NCI-H146 (cell line): ENCODE data around the gene INSR.

ENCODE experiments used
- DNase-seq: peaks from one replicate; lab custom pipeline; 2025; lab: John Stamatoyannopoulos, UW

The INSR gene

GRCh38 chr19:7140137-7140536 is 154.1 kb downstream of the INSR start:
- DNase-seq: no peak

- DNase-seq: no peak
Measured at GRCh38 chr19:7139095-7139494, 155.1 kb downstream of the INSR start.

- no peak for DNase-seq
Measured at GRCh38 chr19:7138402-7138801, 155.8 kb downstream of the INSR start.

GRCh38 chr19:7137120-7137519 is 157.1 kb downstream of the INSR start:
- no peak for DNase-seq

- no peak for DNase-seq
Measured at GRCh38 chr19:7132054-7132453, 162.2 kb downstream of the INSR start.

- DNase-seq: no peak
Measured at GRCh38 chr19:7130043-7130442, 164.2 kb downstream of the INSR start.

GRCh38 chr19:7126132-7126531 is 168.1 kb downstream of the INSR start:
- no peak for DNase-seq

GRCh38 chr19:7125221-7125620 is 169.0 kb downstream of the INSR start:
- DNase-seq: no peak

GRCh38 chr19:7124782-7125181 is 169.4 kb downstream of the INSR start:
- DNase-seq: no peak

- DNase-seq: no peak
Measured at GRCh38 chr19:7122701-7123100, 171.5 kb downstream of the INSR start.

GRCh38 chr19:7120499-7120898 is 173.7 kb downstream of the INSR start:
- DNase-seq: no peak

- DNase-seq: no peak
Measured at GRCh38 chr19:7119582-7119981, 174.6 kb downstream of the INSR start.

GRCh38 chr19:7117248-7117647 is 177.0 kb downstream of the INSR start:
- DNase-seq: no peak

- DNase-seq: no peak
Measured at GRCh38 chr19:7115721-7116120, 178.5 kb downstream of the INSR start.

- DNase-seq: no peak
Measured at GRCh38 chr19:7113233-7113632, 181.0 kb downstream of the INSR start.

GRCh38 chr19:7112675-7113074 is 181.5 kb downstream of the INSR start:
- no peak for DNase-seq

- DNase-seq: no peak
Measured at GRCh38 chr19:7109678-7110289, 184.4 kb downstream of the INSR start.

- no peak for DNase-seq
Measured at GRCh38 chr19:7106711-7107657, 187.2 kb downstream of the INSR start.

GRCh38 chr19:7104747-7105447 is 189.3 kb downstream of the INSR start:
- DNase-seq: no peak

GRCh38 chr19:7101498-7102253 is 192.5 kb downstream of the INSR start:
- no peak for DNase-seq

GRCh38 chr19:7099597-7099921 is 194.7 kb downstream of the INSR start:
- no peak for DNase-seq
